BJ (cell line): ENCODE data around the gene RHOXF2B. TPM values are rescaled to one million over a fixed set of nuclear protein-coding genes. Genes with fewer than 3 reads are reported as not detected.
"Not testable (repeated sequence)": the region's sequence is repeated elsewhere in the genome, so short reads cannot be mapped to it uniquely, and the experiment has no call there.

Source experiments
- CTCF ChIA-PET: fragments of 350-600 bp; formaldehyde crosslinking; extraction: SDS; loops from one replicate; lab custom pipeline; 2021; ENCODE audit warnings: antibody characterized with exemption, inconsistent platforms; lab: Yijun Ruan, JAX
- POLR2A ChIA-PET: fragments of 300-600 bp; sonication (Branson Sonifier 250); formaldehyde crosslinking; extraction: SDS; loops from one replicate; lab custom pipeline; 2021; ENCODE audit warnings: antibody characterized with exemption; lab: Charles Lee
- DNase-seq: peaks from one replicate; pipeline ENCODE4 v3.0.0-alpha.2; 2011; ENCODE audit warnings: low read depth
- H3K27me3 ChIP-seq: 2 replicates; pipeline ENCODE4 v1.6.0; 2011; ENCODE audit warnings: low read length; ENCODE audit not compliant: control insufficient read depth, insufficient read depth
- H3K36me3 ChIP-seq: 2 replicates; pipeline ENCODE4 v1.5.1; 2011; ENCODE audit warnings: low read length; ENCODE audit not compliant: control insufficient read depth, insufficient read depth
- H3K4me3 ChIP-seq: 2 replicates; pipeline ENCODE4 v1.5.1; 2011; ENCODE audit warnings: low read depth, mild to moderate bottlenecking, control low read depth, low read length
- CTCF ChIP-seq: IDR thresholded peaks from 2 replicates; pipeline ENCODE4 v1.5.1; 2011; ENCODE audit warnings: low read depth, mild to moderate bottlenecking, control low read depth, inconsistent platforms, low read length, moderate library complexity; ENCODE audit not compliant: insufficient read depth
- polyA plus RNA-seq: library from polyadenylated mRNA; depleted of rRNA; stranded (reverse); fragments of >200 nt; gene quantifications from 2 replicates; pipeline ENCODE4 v1.2.3, GENCODE V29; 2011; rRNA removed

RHOXF2B gene
- polyA plus RNA-seq, 1 experiment = not detected

DNA sequence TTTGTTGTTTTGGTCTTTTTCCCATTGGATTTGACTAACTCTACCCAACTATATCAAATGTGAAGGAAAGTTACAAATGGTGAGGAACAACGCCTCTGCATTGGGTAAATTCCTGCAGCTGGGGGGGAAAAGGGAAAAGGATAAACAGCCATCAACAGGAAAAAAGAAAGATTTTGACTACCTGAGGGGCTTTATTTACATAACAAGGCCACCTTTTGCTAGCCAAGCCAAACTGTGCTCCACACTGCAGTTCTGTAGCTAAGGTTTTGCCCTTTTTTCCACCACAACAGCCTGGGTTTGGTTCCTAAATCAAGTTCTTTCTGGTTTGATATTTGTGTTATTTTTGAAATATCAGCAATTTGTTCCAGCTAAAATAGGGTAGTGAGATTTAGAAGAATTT lies 40.8 kb downstream of the RHOXF2B start:
- ChIA-PET POLR2A (no interaction called here), CTCF (no interaction called here)
- H3K27me3 ChIP-seq = no peaks in the 10 kb centered on the region
- DNase-seq = no peak
- TF ChIP-seq CTCF = no peak
- H3K4me3 ChIP-seq = no peak overlapping the region
- H3K36me3 ChIP-seq = no peaks in the 10 kb centered on the region

DNA sequence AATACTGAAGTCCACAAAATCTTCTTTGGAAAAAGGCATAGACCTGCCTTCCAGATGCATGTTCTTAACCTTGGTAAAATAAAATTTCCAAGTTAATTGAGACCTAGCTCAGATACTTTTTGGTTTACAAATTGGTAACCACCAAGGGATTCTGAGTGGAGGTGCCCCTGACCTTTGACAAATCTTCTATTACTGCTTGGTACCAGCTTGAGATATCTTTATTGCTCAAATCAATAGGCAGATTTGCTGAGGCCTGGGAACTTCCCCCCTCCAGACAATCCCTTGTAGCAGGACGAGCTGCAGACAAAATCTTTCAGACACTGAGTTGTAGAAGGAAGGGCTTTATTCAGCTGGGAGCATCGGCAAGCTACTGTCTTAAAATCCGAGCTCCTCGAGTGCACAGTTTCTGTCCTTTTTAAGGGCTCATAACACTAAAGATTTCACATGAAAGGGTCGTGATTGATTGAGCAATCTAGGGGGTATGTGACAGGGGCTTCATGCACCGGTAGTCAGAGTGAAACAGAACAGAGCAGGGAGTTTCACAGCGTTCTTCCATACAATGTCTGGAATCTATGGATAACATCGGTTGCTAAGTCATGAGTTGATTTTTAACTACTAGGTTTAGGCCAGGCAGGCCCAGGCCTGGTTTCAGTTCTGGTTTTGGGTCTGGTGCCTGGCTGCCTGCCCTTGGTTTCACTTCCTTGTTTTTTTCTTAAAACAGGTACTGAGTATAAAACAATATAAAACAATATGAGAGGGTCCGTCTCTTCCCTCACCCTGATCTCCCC lies 41.8 kb downstream of the RHOXF2B start:
- H3K4me3 ChIP-seq, POLR2A ChIA-PET, DNase-seq, H3K36me3 ChIP-seq, H3K27me3 ChIP-seq: not testable (repeated sequence)
- CTCF ChIA-PET = interaction anchor here (1.1 kb wide), 1 partner anchor 178 kb away, joined by 3 read pairs; no protein-coding TSS in a partner anchor

- TF ChIP-seq CTCF = no peak
- no peak for DNase-seq
- POLR2A ChIA-PET = no interaction called here
- Histone ChIP-seq H3K36me3 (no peaks in the 10 kb centered on the region), H3K27me3 (no peaks in the 10 kb centered on the region), H3K4me3 (no peak overlapping the region)
- CTCF ChIA-PET = no interaction called here
Measured at GRCh38 chrX:120029354-120029753, 48.1 kb downstream of the RHOXF2B start.

DNA sequence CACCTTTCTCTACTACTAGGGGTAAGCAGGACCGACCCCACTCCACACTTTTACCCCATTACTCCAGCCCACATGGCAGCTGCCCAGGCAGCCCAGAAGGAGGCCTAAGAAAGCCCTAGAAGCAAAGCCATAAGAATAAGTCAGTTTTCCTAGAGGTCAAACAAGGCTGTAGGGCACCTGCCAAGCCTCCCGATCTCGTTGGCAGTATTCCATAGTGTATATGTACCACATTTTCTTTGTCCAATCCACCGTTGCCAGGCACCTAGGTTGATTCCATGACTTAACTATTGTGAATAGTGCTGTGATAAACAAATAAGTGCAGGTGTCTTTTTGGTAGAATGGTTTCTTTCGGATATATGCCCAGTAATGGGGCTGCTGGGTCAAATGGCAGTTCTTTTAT lies 54.2 kb downstream of the RHOXF2B start:
- no peak for DNase-seq
- no peak overlapping the region for H3K4me3 ChIP-seq
- H3K27me3 ChIP-seq = no peaks in the 10 kb centered on the region
- TF ChIP-seq CTCF = no peak
- ChIA-PET CTCF (no interaction called here), POLR2A (no interaction called here)
- H3K36me3 ChIP-seq = no peaks in the 10 kb centered on the region

DNA sequence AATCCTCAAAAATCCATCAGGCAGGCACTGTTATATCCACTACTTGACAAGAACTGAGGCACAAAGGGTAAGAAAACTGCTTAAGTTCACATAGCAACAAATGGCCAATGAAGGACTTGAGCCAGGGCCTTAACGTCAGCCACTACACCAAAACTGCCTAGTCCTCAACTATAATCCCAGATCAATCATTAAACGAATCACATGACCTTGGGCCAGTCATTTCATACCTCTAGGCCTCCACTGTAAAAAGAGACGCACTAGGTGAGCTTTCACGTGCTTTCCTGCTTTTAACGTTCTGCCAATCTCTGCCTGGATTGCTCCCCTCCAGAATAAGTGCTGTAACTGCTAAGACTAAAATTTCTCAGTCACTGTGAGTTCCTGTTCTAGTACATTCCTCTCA lies 54.7 kb downstream of the RHOXF2B start:
- Histone ChIP-seq H3K4me3 (no peak overlapping the region), H3K27me3 (no peaks in the 10 kb centered on the region), H3K36me3 (no peaks in the 10 kb centered on the region)
- ChIA-PET CTCF (no interaction called here), POLR2A (no interaction called here)
- TF ChIP-seq CTCF = no peak
- DNase-seq = no peak

Other genes starting within 250 kb of the RHOXF2B start
- 3.0 and 5.5 TPM in 2 replicates for gene UPF3B, start 224.7 kb downstream of the RHOXF2B start, polyA plus RNA-seq
- 15.7 and 15.8 TPM in 2 replicates for gene RNF113A, start 206.0 kb downstream of the RHOXF2B start, polyA plus RNA-seq
- gene NDUFA1, start 205.9 kb downstream of the RHOXF2B start, polyA plus RNA-seq = 58.9 and 133 TPM in 2 replicates
- gene AKAP14, start 181.8 kb downstream of the RHOXF2B start, polyA plus RNA-seq = not detected in 2 replicates
- 2.1 and 3.1 TPM in 2 replicates for gene NKAP, start 133.9 kb downstream of the RHOXF2B start, polyA plus RNA-seq
- not detected in 2 replicates for gene RHOXF1, start 38.2 kb upstream of the RHOXF2B start, polyA plus RNA-seq
- gene RHOXF2, start 80.9 kb upstream of the RHOXF2B start, polyA plus RNA-seq = not detected in 2 replicates
- 2.2 and 4.6 TPM in 2 replicates for gene ZBTB33, start 173.1 kb upstream of the RHOXF2B start, polyA plus RNA-seq
- gene TMEM255A, start 233.8 kb upstream of the RHOXF2B start, polyA plus RNA-seq = 0.10 and 0.17 TPM in 2 replicates